HL-60/S4 treated with phorbol 12-myristate 13-acetate at 8.2 ng/mL for 4 days and 3 days (cell line): Measurements from ENCODE around the gene SPAG16.

Experiments
- in situ Hi-C: fragments of 300-500 bp; cut with MboI; formaldehyde crosslinking; loops from 2 replicates; pipeline ENCODE4 v1.15.0; 2022; ENCODE audit warnings: low sequenced_read_pairs

SPAG16 gene

DNA sequence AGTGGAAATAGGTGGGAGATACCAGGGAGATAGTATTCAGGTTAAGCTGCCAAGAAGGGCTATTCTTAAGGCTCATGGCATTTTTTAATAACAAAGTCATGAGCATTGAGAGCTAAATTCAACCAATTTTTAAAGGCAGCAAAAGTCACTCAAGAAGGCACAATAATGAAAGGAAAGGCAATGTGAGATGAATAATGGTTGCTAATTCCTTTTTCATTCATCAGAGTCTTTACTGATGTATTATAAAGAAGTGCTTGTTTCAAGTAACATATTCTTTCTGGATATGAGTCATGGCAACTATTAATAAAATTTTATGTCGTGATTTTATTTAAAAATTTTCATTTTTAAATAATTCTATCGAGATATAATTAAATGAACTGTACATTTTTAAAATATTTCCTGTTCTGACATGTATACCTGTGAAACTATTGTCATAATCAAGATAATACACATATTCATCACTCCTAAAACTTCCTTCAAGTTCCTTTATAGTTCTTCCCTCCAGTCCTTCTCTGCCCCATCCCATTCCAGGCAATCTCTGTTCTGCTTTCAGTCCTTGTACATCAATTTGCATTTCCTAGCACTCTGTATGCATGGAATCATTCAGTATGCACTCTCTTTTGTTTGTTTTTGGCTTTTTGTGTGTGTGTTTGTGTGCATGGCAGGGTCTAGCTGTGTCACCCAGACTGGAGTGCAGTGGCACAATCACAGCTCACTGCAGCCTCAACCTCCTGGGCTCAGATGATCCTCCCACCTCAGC, 1167.4 kb downstream of the SPAG16 start:
- in situ Hi-C loops, result no loop called here
